Measurements from ENCODE around the gene EMP2.

Gene EMP2

GRCh38 chr16:10493276-10493675 lies 87.1 kb downstream of the EMP2 start:
- Histone ChIP-seq H3K9me3 (ENCODE audit: insufficient read depth, low read depth, low read length) (no peaks in the 10 kb centered on the region), H3K4me1 (ENCODE audit: insufficient read depth, low read length, poor library complexity, severe bottlenecking) (no peaks in the 10 kb centered on the region), H3F3A (ENCODE audit: low read depth) (no peaks in the 10 kb centered on the region), H2AFZ (ENCODE audit: low read length) (no peak overlapping the region), H3K9me2 (replicated peaks; ENCODE audit: low read depth, low read length) (no peaks in the 10 kb centered on the region), H3K9ac (ENCODE audit: low read depth, low read length, poor library complexity, severe bottlenecking) (no peak overlapping the region), H3K4me2 (ENCODE audit: low read depth, low read length, poor library complexity, severe bottlenecking) (no peak overlapping the region), H4K20me1 (ENCODE audit: insufficient read depth, low read length, poor library complexity, severe bottlenecking) (no peaks in the 10 kb centered on the region), H3K36me3 (ENCODE audit: insufficient read depth, low read length) (no peaks in the 10 kb centered on the region), H3K4me3 (ENCODE audit: low read length, poor library complexity, severe bottlenecking) (no peak overlapping the region), H3K27me3 (ENCODE audit: insufficient read depth, low read length, poor library complexity, severe bottlenecking) (no peaks in the 10 kb centered on the region), H3K79me2 (ENCODE audit: insufficient read depth, low read length) (no peaks in the 10 kb centered on the region)
- TF ChIP-seq, protein P1, sequence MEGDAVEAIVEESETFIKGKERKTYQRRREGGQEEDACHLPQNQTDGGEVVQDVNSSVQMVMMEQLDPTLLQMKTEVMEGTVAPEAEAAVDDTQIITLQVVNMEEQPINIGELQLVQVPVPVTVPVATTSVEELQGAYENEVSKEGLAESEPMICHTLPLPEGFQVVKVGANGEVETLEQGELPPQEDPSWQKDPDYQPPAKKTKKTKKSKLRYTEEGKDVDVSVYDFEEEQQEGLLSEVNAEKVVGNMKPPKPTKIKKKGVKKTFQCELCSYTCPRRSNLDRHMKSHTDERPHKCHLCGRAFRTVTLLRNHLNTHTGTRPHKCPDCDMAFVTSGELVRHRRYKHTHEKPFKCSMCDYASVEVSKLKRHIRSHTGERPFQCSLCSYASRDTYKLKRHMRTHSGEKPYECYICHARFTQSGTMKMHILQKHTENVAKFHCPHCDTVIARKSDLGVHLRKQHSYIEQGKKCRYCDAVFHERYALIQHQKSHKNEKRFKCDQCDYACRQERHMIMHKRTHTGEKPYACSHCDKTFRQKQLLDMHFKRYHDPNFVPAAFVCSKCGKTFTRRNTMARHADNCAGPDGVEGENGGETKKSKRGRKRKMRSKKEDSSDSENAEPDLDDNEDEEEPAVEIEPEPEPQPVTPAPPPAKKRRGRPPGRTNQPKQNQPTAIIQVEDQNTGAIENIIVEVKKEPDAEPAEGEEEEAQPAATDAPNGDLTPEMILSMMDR (conservative IDR thresholded peaks at IDR 0.05; ENCODE audit: low read length), result no peak

DNA sequence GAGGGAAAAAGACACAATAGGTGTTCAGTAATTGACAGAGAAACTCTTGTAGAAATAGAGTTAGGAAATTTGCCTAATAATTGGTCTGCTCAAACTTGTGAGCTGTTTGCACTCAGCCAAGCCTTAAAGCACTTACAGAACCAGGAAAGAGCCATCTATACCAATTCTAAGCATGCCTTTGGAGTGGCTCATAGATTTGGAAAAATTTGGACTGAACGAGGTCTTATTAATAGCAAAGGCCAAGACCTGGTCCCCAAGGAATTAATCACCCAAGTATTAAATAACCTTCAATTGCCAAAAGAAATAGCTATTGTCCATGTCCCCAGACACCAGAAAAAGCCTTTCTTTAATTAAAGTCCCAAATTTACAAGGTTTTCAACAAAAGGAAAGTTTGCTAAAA lies 90.3 kb downstream of the EMP2 start:
- Histone ChIP-seq H3K4me3 (ENCODE audit: low read length, poor library complexity, severe bottlenecking) (no peak overlapping the region), H3K9ac (ENCODE audit: low read depth, low read length, poor library complexity, severe bottlenecking) (no peak overlapping the region), H2AFZ (ENCODE audit: low read length) (no peak overlapping the region), H3K36me3 (ENCODE audit: insufficient read depth, low read length) (no peaks in the 10 kb centered on the region), H3K4me2 (ENCODE audit: low read depth, low read length, poor library complexity, severe bottlenecking) (no peak overlapping the region), H3K9me3 (ENCODE audit: insufficient read depth, low read depth, low read length) (no peaks in the 10 kb centered on the region), H3K9me2 (replicated peaks; ENCODE audit: low read depth, low read length) (no peaks in the 10 kb centered on the region), H3K79me2 (ENCODE audit: insufficient read depth, low read length) (no peaks in the 10 kb centered on the region), H3K27me3 (ENCODE audit: insufficient read depth, low read length, poor library complexity, severe bottlenecking) (no peaks in the 10 kb centered on the region), H3K4me1 (ENCODE audit: insufficient read depth, low read length, poor library complexity, severe bottlenecking) (no peaks in the 10 kb centered on the region), H3F3A (ENCODE audit: low read depth) (no peaks in the 10 kb centered on the region), H4K20me1 (ENCODE audit: insufficient read depth, low read length, poor library complexity, severe bottlenecking) (no peaks in the 10 kb centered on the region)
- TF ChIP-seq, protein P1 (conservative IDR thresholded peaks at IDR 0.05; ENCODE audit: low read length), result no peak
- no peak for TF ChIP-seq EZH2phosphoT487 (IDR thresholded peaks at IDR 0.05; ENCODE audit: borderline replicate concordance)

GRCh38 chr16:10485698-10486382 lies 94.6 kb downstream of the EMP2 start:
- H3K4me2 ChIP-seq (ENCODE audit: low read depth, low read length, poor library complexity, severe bottlenecking), result no peak overlapping the region
- no peak for TF ChIP-seq EZH2phosphoT487 (IDR thresholded peaks at IDR 0.05; ENCODE audit: borderline replicate concordance)
- TF ChIP-seq, protein P1 (conservative IDR thresholded peaks at IDR 0.05; ENCODE audit: low read length), result no peak
- no peaks in the 10 kb centered on the region for H4K20me1 ChIP-seq (ENCODE audit: insufficient read depth, low read length, poor library complexity, severe bottlenecking)
- no peaks in the 10 kb centered on the region for H3F3A ChIP-seq (ENCODE audit: low read depth)
- no peak overlapping the region for H2AFZ ChIP-seq (ENCODE audit: low read length)
- H3K36me3 ChIP-seq (ENCODE audit: insufficient read depth, low read length), result no peaks in the 10 kb centered on the region
- no peak overlapping the region for H3K9ac ChIP-seq (ENCODE audit: low read depth, low read length, poor library complexity, severe bottlenecking)
- H3K4me3 ChIP-seq (ENCODE audit: low read length, poor library complexity, severe bottlenecking), result no peak overlapping the region
- H3K9me2 ChIP-seq (replicated peaks; ENCODE audit: low read depth, low read length), result no peaks in the 10 kb centered on the region
- no peaks in the 10 kb centered on the region for H3K27me3 ChIP-seq (ENCODE audit: insufficient read depth, low read length, poor library complexity, severe bottlenecking)
- no peaks in the 10 kb centered on the region for H3K79me2 ChIP-seq (ENCODE audit: insufficient read depth, low read length)
- H3K9me3 ChIP-seq (ENCODE audit: insufficient read depth, low read depth, low read length), result no peaks in the 10 kb centered on the region
- H3K4me1 ChIP-seq (ENCODE audit: insufficient read depth, low read length, poor library complexity, severe bottlenecking), result no peaks in the 10 kb centered on the region

All from Loucy (cell line).